Neutrophil (primary cell): ENCODE measurements around the gene MT2A.

Source experiments
- H3K27ac ChIP-seq: fragments of 200-600 bp; sonication (generic); 2 replicates; pipeline ENCODE4 v1.5.1; 2016; ENCODE audit warnings: mild to moderate bottlenecking, moderate library complexity
- H3K27me3 ChIP-seq: fragments of 200-600 bp; sonication (generic); 2 replicates; pipeline ENCODE4 v1.6.0; 2016; ENCODE audit warnings: mild to moderate bottlenecking
- H3K36me3 ChIP-seq: fragments of 200-600 bp; sonication (generic); 2 replicates; pipeline ENCODE4 v1.5.1; 2017
- H3K4me1 ChIP-seq, 2 experiments: fragments of 200-600 bp in 1 of 2; sonication (generic) in 1 of 2; 1 replicate in 1 of 2; 2 replicates in 1 of 2; pipeline versions ENCODE4 v1.5.1 to v1.6.1; 2013 to 2016; ENCODE audit warnings: low read depth in 1 of 2, low read length in 1 of 2, mild to moderate bottlenecking in 1 of 2, moderate library complexity in 1 of 2; ENCODE audit not compliant: control insufficient read depth in 1 of 2, insufficient read depth in 1 of 2
- H3K4me3 ChIP-seq, 2 experiments: fragments of 200-600 bp in 1 of 2; sonication (generic) in 1 of 2; 1 replicate in 1 of 2; 2 replicates in 1 of 2; pipeline ENCODE4 v1.5.1; 2013 to 2016; ENCODE audit warnings: low read depth in 1 of 2, low read length in 1 of 2, mild to moderate bottlenecking in 1 of 2, moderate library complexity in 1 of 2
- H3K9me3 ChIP-seq: fragments of 200-600 bp; sonication (generic); 2 replicates; pipeline ENCODE4 v1.5.1; 2016
- TF ChIP-seq, protein P1 (sequence below): fragments of 200-600 bp; sonication (generic); IDR thresholded peaks from 2 replicates; pipeline ENCODE4 v1.5.1; 2016; ENCODE audit warnings: antibody characterized with exemption

The MT2A gene

DNA sequence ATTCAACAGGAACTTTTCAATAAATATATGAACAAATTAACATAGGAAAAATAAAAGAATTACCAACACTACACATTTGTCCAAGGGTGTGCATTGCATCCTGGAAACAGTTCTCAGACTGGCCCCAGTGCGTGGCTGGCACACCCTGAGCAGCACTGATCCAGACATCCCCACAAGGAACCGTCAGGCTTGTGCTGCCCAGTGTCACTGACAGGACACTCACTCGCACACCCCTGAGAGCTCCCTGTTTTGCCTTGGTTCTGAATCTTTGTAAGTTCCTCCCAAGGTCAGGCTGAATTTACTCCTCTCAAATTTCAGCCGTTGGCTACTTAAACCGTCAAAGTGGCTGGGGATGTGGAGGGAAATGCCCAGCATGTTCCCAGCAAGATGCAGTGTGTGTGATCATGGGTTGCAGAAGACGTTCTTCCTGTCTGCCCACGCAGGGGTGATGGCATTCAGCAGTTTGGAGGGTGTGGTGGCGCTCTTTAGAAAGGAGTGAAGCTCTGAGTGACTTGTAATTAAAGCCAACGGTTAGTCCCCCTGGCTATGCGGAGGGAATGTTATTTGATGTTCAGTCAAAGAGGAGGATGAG, 1.7 kb downstream of the MT2A start:
- no peaks in the 10 kb centered on the region for H3K9me3 ChIP-seq
- peak overlapping the region; percentile 66 to 75 for H3K4me3 ChIP-seq
- H3K27ac ChIP-seq = peak overlapping the region; percentile 73
- TF ChIP-seq, protein P1, sequence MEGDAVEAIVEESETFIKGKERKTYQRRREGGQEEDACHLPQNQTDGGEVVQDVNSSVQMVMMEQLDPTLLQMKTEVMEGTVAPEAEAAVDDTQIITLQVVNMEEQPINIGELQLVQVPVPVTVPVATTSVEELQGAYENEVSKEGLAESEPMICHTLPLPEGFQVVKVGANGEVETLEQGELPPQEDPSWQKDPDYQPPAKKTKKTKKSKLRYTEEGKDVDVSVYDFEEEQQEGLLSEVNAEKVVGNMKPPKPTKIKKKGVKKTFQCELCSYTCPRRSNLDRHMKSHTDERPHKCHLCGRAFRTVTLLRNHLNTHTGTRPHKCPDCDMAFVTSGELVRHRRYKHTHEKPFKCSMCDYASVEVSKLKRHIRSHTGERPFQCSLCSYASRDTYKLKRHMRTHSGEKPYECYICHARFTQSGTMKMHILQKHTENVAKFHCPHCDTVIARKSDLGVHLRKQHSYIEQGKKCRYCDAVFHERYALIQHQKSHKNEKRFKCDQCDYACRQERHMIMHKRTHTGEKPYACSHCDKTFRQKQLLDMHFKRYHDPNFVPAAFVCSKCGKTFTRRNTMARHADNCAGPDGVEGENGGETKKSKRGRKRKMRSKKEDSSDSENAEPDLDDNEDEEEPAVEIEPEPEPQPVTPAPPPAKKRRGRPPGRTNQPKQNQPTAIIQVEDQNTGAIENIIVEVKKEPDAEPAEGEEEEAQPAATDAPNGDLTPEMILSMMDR = no peak
- H3K4me1 ChIP-seq = peaks cover 26 to 27% of the 10 kb centered on the region in 2 experiments
- H3K36me3 ChIP-seq = no peaks in the 10 kb centered on the region
- H3K27me3 ChIP-seq = peaks cover 11% of the 10 kb centered on the region

GRCh38 chr16:56610609-56611111, 2.3 kb downstream of the MT2A start:
- H3K9me3 ChIP-seq = no peaks in the 10 kb centered on the region
- no peak overlapping the region for H3K4me3 ChIP-seq
- H3K27me3 ChIP-seq = peaks cover 11% of the 10 kb centered on the region
- peak overlapping the region; percentile 73 for H3K27ac ChIP-seq
- no peaks in the 10 kb centered on the region for H3K36me3 ChIP-seq
- TF ChIP-seq, protein P1 = no peak
- peaks cover 26 to 27% of the 10 kb centered on the region in 2 experiments for H3K4me1 ChIP-seq

DNA sequence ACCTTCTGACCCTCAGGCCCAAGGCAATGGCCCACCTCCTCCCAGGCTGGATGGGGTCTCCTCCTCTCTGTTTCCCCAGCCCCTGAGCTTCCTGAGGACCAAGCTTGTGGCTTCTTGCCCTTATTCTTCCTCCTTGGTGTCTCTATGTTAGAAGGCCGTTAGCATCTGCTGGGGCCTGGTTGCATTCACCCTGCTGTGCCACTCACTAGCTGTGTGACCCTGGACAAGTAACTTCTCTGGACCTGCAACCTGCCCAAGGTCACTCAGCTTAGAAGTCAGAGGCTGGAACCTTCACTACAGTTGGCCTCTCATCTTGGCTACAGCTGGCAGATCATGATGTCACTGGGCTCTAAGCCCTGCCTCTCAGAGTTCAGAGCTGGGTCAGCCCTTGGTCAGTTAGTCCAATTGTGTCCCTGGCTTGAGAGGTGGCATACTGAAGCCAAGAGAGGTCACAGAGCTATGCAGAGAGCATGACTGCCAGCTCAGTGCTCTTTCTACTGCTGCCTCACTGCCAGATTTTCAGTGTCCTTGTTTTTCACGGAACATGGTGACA, 3.0 kb downstream of the MT2A start:
- H3K27me3 ChIP-seq = peaks cover 18% of the 10 kb centered on the region
- H3K9me3 ChIP-seq = no peaks in the 10 kb centered on the region
- no peak overlapping the region for H3K4me3 ChIP-seq
- peaks cover 26 to 27% of the 10 kb centered on the region in 2 experiments for H3K4me1 ChIP-seq
- H3K36me3 ChIP-seq = no peaks in the 10 kb centered on the region
- H3K27ac ChIP-seq = no peak overlapping the region
- TF ChIP-seq, protein P1 = no peak

DNA sequence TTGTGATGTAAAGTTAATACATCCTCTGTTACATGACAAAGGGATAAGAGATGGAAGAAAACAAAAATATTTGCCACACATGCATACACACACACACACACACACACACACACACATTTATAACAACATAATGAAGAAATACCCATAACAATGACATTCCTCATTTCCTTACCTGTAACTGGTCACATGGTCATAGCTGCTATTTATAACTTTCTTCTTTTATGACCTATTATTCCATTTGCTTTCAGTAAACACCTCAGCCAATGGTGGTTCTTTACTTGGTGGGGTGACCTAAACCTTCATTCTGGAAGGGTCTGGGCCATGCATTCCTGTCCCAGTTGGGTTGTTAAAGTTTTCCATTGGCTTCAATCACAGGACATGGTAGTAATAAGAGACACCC, 5.3 kb downstream of the MT2A start:
- peaks cover 24 to 28% of the 10 kb centered on the region in 2 experiments for H3K4me1 ChIP-seq
- H3K36me3 ChIP-seq = no peaks in the 10 kb centered on the region
- H3K27ac ChIP-seq = no peak overlapping the region
- TF ChIP-seq, protein P1 = no peak
- no peak overlapping the region for H3K4me3 ChIP-seq
- peaks cover 41% of the 10 kb centered on the region for H3K27me3 ChIP-seq
- H3K9me3 ChIP-seq = no peaks in the 10 kb centered on the region

GRCh38 chr16:56614549-56614991, 6.2 kb downstream of the MT2A start:
- Histone ChIP-seq H3K9me3 (no peaks in the 10 kb centered on the region), H3K27ac (no peak overlapping the region), H3K4me1 (peaks cover 16 to 19% of the 10 kb centered on the region in 2 experiments), H3K27me3 (peaks cover 50% of the 10 kb centered on the region), H3K36me3 (no peaks in the 10 kb centered on the region), H3K4me3 (no peak overlapping the region)
- TF ChIP-seq, protein P1 = no peak
